Spleen (tissue), 7 donors: ENCODE results near the gene DPEP2.

Source experiments
- POLR2A ChIP-seq, 3 donors: fragments of 450-650 bp; IDR thresholded peaks; one replicate each; pipeline ENCODE4 v1.5.1; 2017; ENCODE audit warnings: antibody characterized with exemption in 3 of 3, mild to moderate bottlenecking in 1 of 3
- POLR2AphosphoS5 ChIP-seq, 3 donors: sonication (generic); formaldehyde crosslinking; IDR thresholded peaks; one replicate each; pipeline ENCODE4 v1.5.1; 2017; ENCODE audit warnings: antibody characterized with exemption in 3 of 3
- TF ChIP-seq, protein P1 (sequence below), 11 experiments: fragments of 200-600 bp in 7 of 11; fragments of 450-650 bp in 4 of 11; sonication (generic) in 4 of 11; IDR thresholded peaks in 8 of 11; conservative IDR thresholded peaks in 3 of 11; 1 replicate in 7 of 11; 2 replicates in 4 of 11; pipeline versions ENCODE4 v1.4.0 to v1.8.0; 2016 to 2021; ENCODE audit warnings: antibody characterized with exemption in 11 of 11, inconsistent platforms in 4 of 11, mild to moderate bottlenecking in 1 of 11
- donor health status: DM: no; HTN: no; CAD: no; lungs with moderate emphysema.
- donor health status: DM: no; HTN: no; CAD: no.
- donor health status: DM: no; HTN: no; CAD: no.

DNA sequence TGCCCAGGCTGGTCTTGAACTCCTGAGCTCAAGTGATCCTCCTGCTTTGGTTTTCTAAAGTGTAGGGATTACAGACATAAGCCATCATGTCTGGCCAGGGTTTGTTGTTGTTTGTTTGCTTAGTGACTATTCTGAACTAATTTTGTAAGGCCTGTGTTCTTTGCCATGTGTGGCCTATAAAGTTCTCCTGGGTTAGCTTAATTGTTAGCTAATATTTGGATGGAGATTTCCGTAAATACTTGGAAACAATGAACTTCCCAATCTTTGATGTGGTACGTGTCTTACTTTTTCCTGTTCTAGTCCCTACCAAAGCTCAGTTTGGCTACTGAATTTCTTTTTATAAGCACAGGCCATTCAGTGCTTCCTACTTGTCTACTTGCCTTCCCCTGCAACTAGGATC is 48.7 kb upstream of the DPEP2 start:
- TF ChIP-seq, protein P1, sequence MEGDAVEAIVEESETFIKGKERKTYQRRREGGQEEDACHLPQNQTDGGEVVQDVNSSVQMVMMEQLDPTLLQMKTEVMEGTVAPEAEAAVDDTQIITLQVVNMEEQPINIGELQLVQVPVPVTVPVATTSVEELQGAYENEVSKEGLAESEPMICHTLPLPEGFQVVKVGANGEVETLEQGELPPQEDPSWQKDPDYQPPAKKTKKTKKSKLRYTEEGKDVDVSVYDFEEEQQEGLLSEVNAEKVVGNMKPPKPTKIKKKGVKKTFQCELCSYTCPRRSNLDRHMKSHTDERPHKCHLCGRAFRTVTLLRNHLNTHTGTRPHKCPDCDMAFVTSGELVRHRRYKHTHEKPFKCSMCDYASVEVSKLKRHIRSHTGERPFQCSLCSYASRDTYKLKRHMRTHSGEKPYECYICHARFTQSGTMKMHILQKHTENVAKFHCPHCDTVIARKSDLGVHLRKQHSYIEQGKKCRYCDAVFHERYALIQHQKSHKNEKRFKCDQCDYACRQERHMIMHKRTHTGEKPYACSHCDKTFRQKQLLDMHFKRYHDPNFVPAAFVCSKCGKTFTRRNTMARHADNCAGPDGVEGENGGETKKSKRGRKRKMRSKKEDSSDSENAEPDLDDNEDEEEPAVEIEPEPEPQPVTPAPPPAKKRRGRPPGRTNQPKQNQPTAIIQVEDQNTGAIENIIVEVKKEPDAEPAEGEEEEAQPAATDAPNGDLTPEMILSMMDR (IDR thresholded peaks at IDR 0.05 in 8 of 11, conservative IDR thresholded peaks at IDR 0.05 in 3 of 11), result no peak
- TF ChIP-seq POLR2A (IDR thresholded peaks at IDR 0.05), result no peak
- TF ChIP-seq POLR2AphosphoS5 (IDR thresholded peaks at IDR 0.05), result no peak
